ENCODE measurements around the gene FXYD5.

FXYD5 gene

GRCh38 chr19:35160629-35161433 lies 6.3 kb downstream of the FXYD5 start:
- DNase-seq: no peak

DNA sequence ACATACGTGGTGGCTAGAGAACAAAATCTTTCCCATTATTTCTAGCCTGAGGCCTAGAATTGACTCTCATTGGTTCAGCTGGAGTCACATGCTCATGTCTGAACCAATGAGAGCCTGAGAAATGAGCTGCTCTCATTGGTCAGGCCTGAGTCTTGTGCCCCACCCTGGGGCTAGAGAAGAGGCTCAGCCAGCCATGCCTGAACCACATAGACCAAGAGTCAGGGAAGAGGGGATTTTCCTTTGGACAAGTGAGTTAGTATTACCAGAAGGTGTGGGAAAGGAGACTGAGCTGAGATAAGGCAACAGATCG lies 6.9 kb downstream of the FXYD5 start:
- DNase-seq: no peak

DNA sequence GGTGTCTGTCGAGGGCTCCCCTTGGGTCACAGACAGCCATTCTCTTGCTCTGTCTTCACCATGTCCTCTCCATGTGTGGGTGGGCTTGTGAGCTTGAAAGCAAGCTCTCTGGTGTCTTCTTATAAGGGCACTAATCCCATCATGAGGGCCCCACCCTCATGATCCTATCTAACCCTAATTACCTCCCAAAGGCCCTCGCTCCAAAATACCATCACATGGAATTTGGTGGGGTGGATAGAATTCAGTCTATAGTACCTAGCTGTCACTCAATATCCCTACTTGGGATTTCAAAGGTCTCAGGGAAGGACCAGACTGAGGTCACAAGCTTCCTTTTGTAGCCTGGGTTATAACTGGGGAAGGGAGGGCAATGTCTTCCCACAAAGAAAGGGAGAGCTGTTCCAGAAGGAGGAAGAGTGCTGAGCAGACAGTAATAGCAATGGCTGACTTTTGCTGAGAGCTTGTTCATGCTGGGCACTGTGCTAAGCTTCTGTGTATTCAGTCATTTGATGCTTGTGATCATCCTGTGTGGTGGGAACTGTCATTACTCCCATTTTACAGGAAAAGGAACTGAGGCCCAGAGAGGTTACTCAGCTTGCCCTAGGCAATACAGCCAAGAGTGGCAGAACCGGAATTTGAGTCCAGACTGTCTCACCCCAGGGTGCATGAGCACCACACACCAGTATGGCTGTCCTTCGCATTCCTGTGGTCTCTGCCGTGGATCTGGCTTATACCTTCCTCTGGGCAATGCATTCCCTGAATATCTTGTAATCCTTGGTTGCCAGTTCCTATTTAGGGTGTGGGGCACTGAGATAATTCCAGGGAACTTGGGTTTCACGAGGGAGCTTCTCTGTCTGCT lies 8.2 kb downstream of the FXYD5 start:
- no peak for DNase-seq

GRCh38 chr19:35164418-35164817 lies 9.9 kb downstream of the FXYD5 start:
- DNase-seq: no peak

- DNase-seq: no peak
Observed at GRCh38 chr19:35165200-35166058, 10.9 kb downstream of the FXYD5 start.

DNA sequence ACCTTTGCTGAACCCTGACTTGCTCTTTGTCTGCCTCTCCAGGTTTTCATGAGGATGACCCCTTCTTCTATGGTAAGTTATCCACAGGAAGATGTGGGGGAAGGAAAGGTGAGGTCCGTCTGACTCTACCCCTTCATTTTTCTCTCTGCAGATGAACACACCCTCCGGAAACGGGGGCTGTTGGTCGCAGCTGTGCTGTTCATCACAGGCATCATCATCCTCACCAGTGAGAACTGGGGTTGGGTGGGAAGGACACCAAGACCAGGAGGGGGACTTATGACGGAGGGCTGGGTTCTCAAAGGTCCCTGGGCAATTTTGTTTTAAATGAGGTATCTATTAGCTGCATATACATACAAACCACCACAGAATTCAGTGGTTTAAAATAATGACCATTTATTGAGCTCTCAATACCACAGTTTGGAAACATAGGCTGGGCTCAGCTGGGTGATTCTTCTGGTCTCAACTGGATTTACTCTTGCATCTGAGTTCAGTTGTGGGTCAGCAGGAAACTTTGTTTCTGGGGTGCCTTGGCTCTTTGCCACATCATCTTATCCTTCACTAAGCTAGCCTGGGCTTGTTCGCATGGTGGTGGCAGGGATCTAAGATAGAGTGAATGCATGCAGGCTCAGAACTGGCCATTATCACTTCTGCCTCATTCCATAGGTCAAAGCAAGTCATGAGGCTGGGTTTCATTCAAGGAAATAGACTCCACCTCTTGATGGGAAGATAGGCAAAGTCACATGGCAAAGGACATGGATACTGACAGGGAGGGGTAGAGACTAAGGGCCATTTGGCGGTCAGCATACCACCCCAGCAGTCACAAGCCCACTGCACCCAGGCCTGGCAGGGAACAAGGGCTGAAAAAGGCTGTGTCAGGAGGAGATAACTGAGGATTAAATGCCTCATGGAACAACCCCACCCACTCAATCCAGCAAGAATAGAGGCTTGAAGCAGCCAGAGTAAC lies 11.8 kb downstream of the FXYD5 start:
- no peak for DNase-seq

- DNase-seq: no peak
Observed at GRCh38 chr19:35167251-35168119, 12.9 kb downstream of the FXYD5 start.

DNA sequence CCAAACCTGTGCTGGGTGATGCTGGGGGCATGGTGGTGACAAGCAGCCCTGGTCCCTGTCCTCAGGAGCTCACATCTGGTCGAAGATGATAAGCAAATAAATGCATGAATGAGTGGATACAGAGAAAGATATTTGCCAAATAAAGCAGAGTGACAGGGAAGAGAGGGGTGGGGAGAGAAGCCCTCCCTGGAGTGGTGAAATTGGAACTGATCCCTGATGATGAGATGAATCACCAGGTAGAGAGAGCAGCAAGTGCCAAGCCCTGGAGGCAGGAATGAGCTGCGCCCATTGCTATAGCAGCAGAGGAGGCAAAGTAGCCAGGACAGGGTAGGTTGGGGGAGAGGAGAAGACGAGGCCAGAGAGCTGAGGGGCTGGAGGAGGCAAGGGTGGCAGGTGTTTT lies 13.7 kb downstream of the FXYD5 start:
- DNase-seq: no peak

DNA sequence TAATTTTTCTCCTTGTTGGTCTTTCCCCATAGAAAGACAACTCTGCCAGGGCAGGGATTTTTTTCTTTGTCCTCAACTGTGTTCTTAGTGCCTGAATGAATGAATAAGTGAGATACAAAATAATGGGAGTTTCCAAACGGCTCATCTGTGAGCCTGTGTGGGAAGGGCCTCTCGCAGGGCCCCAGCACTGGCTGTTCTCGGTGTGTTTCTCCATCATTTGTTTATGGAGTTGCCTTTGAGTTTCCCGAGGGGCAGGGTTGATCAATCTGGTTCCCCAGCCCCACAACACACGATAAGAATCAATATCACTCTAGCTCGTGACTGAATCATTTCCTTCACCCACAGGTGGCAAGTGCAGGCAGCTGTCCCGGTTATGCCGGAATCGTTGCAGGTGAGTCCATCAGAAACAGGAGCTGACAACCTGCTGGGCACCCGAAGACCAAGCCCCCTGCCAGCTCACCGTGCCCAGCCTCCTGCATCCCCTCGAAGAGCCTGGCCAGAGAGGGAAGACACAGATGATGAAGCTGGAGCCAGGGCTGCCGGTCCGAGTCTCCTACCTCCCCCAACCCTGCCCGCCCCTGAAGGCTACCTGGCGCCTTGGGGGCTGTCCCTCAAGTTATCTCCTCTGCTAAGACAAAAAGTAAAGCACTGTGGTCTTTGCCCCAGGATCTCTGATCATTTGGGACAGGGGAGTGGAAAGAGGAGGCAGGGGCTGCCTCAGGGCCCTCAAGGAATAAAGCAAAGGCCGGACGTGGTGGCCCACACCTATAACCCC lies 14.9 kb downstream of the FXYD5 start:
- no peak for DNase-seq

DNA sequence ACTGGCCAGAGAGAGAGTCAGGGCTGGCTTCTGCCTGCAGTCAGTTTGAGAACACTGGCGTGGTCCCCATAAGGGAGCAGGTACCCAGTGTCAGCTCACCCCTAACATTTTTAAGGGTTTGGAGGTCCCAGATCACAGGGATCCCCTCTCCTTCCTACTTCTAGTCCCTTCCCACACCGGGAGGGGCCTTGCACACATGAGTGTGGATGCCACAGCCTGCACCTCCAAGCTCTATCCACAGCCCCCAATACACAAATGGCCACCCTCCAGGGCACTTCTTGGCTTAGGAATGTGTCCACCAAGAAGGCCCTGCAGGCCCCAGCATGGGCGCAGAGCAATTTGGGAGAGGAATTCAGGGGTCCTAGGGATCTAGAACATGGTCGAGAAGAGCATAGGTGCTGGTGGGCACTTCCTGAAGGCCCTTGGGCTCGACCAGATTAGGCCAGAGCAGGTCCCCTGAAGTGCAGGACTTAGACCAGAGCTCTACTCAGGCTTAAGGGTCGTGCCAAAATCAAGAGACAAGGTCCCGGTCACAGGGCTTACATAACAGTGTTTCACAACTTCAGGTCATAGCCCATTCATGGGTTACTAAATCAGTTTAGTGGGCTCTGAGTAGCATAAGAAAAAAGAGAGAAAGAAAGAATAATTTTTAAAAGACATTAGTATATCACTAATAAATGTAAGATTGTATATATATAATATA lies 16.0 kb downstream of the FXYD5 start:
- no peak for DNase-seq

DNA sequence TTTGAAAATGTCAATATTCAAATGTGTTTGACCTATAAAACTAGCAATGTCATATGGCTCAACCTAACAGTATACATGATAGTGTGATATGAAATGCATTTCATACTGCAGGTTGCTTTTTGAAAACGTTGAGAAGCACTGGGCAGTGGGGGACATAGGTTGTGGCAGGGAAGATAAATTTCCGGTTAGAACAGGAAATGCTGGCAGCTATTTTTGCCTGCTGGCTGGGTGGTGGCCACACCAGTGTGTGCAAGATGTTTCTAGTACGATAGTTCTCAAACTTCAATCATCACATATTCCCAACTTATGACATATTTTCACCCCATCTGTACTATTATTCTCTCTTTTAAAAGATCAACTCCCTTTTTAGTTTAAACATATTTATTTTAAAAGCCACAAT lies 17.2 kb downstream of the FXYD5 start:
- DNase-seq: no peak

DNA sequence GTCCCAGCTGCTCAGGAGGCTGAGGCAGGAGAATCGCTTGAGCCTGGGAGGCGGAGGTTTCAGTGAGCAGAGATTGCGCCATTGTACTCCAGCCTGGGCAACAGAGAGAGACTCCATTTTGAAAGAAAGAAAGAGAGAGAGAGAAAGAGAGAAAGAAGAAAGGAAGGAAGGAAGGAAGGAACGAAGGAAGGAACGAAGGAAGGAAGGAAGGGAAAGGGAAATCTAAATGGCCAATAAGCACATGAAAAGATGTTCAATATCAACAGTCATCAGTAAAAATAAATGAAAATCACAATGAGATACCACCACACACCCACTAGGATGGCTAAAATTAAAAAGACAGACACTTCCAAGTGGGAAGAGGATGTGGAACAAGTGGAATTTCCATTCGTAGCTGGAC lies 19.7 kb downstream of the FXYD5 start:
- no peak for DNase-seq

DNA sequence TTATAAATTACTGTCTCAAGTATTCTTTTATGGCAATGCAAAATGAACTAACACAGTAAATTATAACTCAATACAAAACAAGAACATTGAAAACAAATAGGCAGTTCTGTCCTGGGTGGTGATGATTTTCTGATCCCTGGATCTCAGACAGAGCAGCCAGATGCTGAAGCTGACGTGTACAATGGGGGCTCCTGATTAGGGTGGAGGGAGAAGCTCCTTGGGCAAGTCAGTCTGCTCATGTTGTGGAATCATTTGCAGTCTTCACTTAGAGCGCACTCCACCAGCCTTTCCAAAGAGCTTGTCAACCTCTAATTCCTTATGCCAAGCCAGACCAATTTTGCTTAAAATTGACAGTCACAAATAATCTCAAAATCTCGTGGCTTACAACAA lies 21.6 kb downstream of the FXYD5 start:
- no peak for DNase-seq

DNA sequence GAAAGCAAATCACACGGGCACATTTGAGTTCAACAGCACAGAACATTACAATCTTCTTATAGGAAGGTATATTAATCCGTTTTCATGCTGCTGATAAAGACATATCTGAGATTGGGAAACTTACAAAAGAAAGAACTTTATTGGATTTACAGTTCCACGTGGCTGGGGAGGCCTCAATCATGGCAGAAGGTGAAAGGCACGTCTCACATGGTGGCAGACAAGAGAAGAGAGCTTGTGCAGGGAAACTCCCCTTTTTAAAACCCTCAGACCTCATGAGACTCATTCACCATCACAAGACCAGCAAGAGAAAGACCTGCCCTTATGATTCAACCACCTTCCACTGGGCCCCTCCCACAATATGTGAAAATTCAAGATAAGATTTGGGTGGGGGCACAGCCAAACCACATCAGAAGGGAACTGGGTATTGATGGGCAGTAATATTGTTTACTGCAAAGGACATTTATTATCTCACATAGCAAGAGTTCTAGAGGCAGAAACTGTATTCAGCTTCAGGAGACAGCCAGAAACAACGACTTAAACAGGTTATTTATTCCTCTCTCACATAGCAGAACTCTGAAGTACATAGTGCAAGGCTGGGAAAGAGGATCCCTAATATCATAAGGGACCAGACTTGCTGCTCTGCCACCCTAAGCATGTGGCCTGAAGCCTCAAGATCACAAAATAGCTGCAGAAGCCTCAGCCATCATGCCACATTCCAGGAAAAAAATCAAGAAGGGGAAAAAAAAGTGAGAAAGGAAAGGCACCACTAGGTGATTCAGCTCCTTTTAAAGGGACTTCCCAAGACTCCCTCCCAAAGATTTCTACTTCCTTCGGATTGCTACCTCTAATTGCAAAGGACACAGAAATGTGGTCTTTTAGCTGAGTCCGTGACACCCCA lies 23.1 kb downstream of the FXYD5 start:
- DNase-seq: no peak

- no peak for DNase-seq
Observed at GRCh38 chr19:35178701-35179100, 24.2 kb downstream of the FXYD5 start.

DNA sequence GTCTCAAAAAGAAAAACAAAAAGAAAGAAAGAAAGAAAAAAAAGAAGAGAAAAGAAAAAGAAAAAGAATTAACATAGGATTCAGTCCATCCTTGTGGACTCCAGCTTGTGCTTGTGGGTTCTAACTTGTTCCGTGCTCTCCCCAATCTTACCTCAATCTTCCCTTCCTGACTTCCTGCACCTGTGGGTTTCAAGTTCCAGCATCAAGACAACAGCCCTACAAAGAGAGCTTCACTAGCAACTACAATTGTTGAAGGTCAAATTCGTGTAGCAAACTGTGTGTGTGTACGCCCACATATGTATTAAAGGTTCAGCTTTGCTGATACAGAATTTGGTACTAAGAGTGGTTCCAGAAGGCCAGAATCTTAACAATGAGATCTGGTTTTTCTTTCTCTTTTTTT lies 25.3 kb downstream of the FXYD5 start:
- no peak for DNase-seq

DNA sequence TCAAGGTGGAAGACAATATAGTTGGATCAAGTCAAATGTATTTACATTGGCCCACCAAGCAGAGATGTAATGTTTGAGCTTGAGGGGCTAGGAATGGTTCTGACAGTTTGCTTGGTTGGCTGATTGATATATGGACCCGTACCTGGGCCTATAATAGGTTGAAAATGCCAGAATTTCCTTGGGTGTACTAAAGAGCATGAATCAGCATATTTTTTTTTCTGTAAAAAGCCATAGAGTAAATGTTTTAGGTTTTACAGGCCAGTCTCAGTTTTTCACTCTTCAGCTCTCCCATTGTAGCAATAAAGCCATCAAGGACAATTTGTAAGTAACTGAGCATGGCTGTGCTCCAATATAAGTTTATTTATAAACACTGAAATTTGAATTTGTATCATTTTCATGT lies 26.9 kb downstream of the FXYD5 start:
- DNase-seq: no peak

DNA sequence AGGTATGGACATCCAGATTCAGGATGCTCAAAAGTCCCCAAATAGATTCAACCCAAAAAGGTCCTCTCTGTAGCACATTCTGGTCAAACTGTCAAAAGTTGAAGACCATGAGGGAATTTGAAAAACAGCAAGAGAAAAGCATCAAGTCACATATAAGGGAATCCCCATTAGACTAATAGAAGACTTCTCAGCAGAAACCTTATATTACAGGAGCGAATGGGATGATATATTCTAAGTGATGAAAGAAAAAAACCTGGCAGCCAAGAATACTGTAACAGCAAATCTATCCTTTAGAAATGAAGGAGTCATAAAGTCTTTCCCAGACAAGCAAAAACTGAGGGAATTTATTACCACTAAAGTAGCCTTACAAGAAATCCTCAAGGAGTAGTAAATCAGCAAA lies 29.7 kb downstream of the FXYD5 start:
- DNase-seq: no peak

GRCh38 chr19:35184884-35185283 lies 30.3 kb downstream of the FXYD5 start:
- no peak for DNase-seq
